IPS-20b (cell line): Measurements from ENCODE around the gene CACNB4.

Experiments used
- H3K27ac ChIP-seq: one replicate; pipeline ENCODE4 v1.5.1; 2013; ENCODE audit warnings: low read length
- H3K27me3 ChIP-seq: 2 replicates; pipeline ENCODE4 v1.6.1; 2013; ENCODE audit warnings: mild to moderate bottlenecking, low read length, inconsistent platforms; ENCODE audit not compliant: insufficient read depth
- H3K36me3 ChIP-seq: 2 replicates; pipeline ENCODE4 v1.6.1; 2013; ENCODE audit warnings: low read depth, mild to moderate bottlenecking, inconsistent platforms, low read length, moderate library complexity; ENCODE audit not compliant: insufficient read depth
- H3K4me1 ChIP-seq: 2 replicates; pipeline ENCODE4 v1.6.1; 2013; ENCODE audit warnings: mild to moderate bottlenecking, control low read depth, inconsistent platforms, low read length, moderate library complexity; ENCODE audit not compliant: insufficient read depth
- H3K4me3 ChIP-seq: 2 replicates; pipeline ENCODE4 v1.5.1; 2013; ENCODE audit warnings: mild to moderate bottlenecking, low read length, inconsistent platforms
- H3K9ac ChIP-seq: 2 replicates; pipeline ENCODE4 v1.6.1; 2013; ENCODE audit warnings: low read depth, mild to moderate bottlenecking, inconsistent platforms, low read length, moderate library complexity
- H3K9me3 ChIP-seq: 2 replicates; pipeline ENCODE4 v1.6.1; 2013; ENCODE audit warnings: mild to moderate bottlenecking, low read depth, low read length, inconsistent platforms; ENCODE audit not compliant: insufficient read depth

CACNB4 gene

GRCh38 chr2:151840216-151841046, 258.4 kb downstream of the CACNB4 start:
- no peak overlapping the region for H3K9ac ChIP-seq
- H3K4me1 ChIP-seq, result no peaks in the 10 kb centered on the region
- H3K9me3 ChIP-seq, result no peaks in the 10 kb centered on the region
- H3K36me3 ChIP-seq, result no peaks in the 10 kb centered on the region
- no peak overlapping the region for H3K27ac ChIP-seq
- H3K4me3 ChIP-seq, result no peak overlapping the region
- no peaks in the 10 kb centered on the region for H3K27me3 ChIP-seq

- Histone ChIP-seq H3K4me1 (no peaks in the 10 kb centered on the region), H3K27ac (no peak overlapping the region), H3K27me3 (no peaks in the 10 kb centered on the region), H3K9ac (no peak overlapping the region), H3K4me3 (no peak overlapping the region), H3K36me3 (no peaks in the 10 kb centered on the region), H3K9me3 (no peaks in the 10 kb centered on the region)
Measured at GRCh38 chr2:151837926-151838325, 260.9 kb downstream of the CACNB4 start.

- Histone ChIP-seq H3K4me3 (no peak overlapping the region), H3K27me3 (no peaks in the 10 kb centered on the region), H3K4me1 (no peaks in the 10 kb centered on the region), H3K36me3 (no peaks in the 10 kb centered on the region), H3K9ac (no peak overlapping the region), H3K27ac (no peak overlapping the region), H3K9me3 (no peaks in the 10 kb centered on the region)
Measured at GRCh38 chr2:151833984-151834383, 264.9 kb downstream of the CACNB4 start.

- Histone ChIP-seq H3K9me3 (no peaks in the 10 kb centered on the region), H3K9ac (no peak overlapping the region), H3K4me1 (peaks cover 6% of the 10 kb centered on the region; the same call in 1 of the 2 replicates), H3K36me3 (no peaks in the 10 kb centered on the region), H3K27me3 (no peaks in the 10 kb centered on the region), H3K4me3 (no peak overlapping the region), H3K27ac (no peak overlapping the region)
Measured at GRCh38 chr2:151830961-151831360, 267.9 kb downstream of the CACNB4 start.

GRCh38 chr2:151828890-151829324, 269.9 kb downstream of the CACNB4 start:
- no peaks in the 10 kb centered on the region for H3K36me3 ChIP-seq
- no peak overlapping the region for H3K27ac ChIP-seq
- H3K4me3 ChIP-seq, result peak overlapping the region; percentile 85
- H3K27me3 ChIP-seq, result no peaks in the 10 kb centered on the region
- H3K9ac ChIP-seq, result peak overlapping the region; percentile 52; the same call in 1 of the 2 replicates
- H3K4me1 ChIP-seq, result peaks cover 21% of the 10 kb centered on the region
- no peaks in the 10 kb centered on the region for H3K9me3 ChIP-seq

- H3K9ac ChIP-seq, result peak within 1 kb of the TSS; percentile 80
- H3K27me3 ChIP-seq, result no peaks in the 10 kb centered on the region
Measured at GRCh38 chr2:151828143-151828889, 270.5 kb downstream of the CACNB4 start, which contains the start of gene ARL5A. ARL5A (minus strand) TSS chr2:151828421; CDS start chr2:151828176, 245 bp downstream.

GRCh38 chr2:151827564-151828142, 271.2 kb downstream of the CACNB4 start:
- H3K9me3 ChIP-seq, result no peaks in the 10 kb centered on the region
- no peak overlapping the region for H3K27ac ChIP-seq
- H3K27me3 ChIP-seq, result no peaks in the 10 kb centered on the region
- peak overlapping the region; percentile 85 for H3K4me3 ChIP-seq
- H3K36me3 ChIP-seq, result no peaks in the 10 kb centered on the region
- H3K4me1 ChIP-seq, result peaks cover 33% of the 10 kb centered on the region
- H3K9ac ChIP-seq, result peak overlapping the region; percentile 80

More at GRCh38 chr2:151828143-151828889, 270.5 kb downstream of the CACNB4 start, which contains the start of gene ARL5A:
- Histone ChIP-seq H3K4me3 (peak within 1 kb of the TSS; percentile 85), H3K4me1 (peaks cover 27% of the 10 kb centered on the region), H3K27ac (no peak within 1 kb of the TSS), H3K36me3 (no peaks in the 10 kb centered on the region), H3K9me3 (no peaks in the 10 kb centered on the region)

- no peaks in the 10 kb centered on the region for H3K36me3 ChIP-seq
- no peaks in the 10 kb centered on the region for H3K9me3 ChIP-seq
- no peak overlapping the region for H3K27ac ChIP-seq
- H3K9ac ChIP-seq, result peak overlapping the region; percentile 80; the same call in 1 of the 2 replicates
- H3K27me3 ChIP-seq, result no peaks in the 10 kb centered on the region
- H3K4me1 ChIP-seq, result peaks cover 36% of the 10 kb centered on the region
- peak overlapping the region; percentile 85 for H3K4me3 ChIP-seq
Measured at GRCh38 chr2:151826737-151827157, 272.1 kb downstream of the CACNB4 start.

- Histone ChIP-seq H3K9me3 (no peaks in the 10 kb centered on the region), H3K27me3 (no peaks in the 10 kb centered on the region), H3K4me3 (0 out of 2 replicates have a peak overlapping the region, but pooled peaks have one; percentile 31), H3K36me3 (no peaks in the 10 kb centered on the region), H3K9ac (0 out of 2 replicates have a peak overlapping the region, but pooled peaks have one; percentile 33), H3K4me1 (peaks cover 36% of the 10 kb centered on the region), H3K27ac (no peak overlapping the region)
Measured at GRCh38 chr2:151824886-151825285, 274.0 kb downstream of the CACNB4 start.

- Histone ChIP-seq H3K9ac (peak overlapping the region; percentile 29; the same call in 1 of the 2 replicates), H3K4me3 (0 out of 2 replicates have a peak overlapping the region, but pooled peaks have one; percentile 2), H3K4me1 (peaks cover 36% of the 10 kb centered on the region), H3K27ac (no peak overlapping the region), H3K9me3 (no peaks in the 10 kb centered on the region), H3K27me3 (no peaks in the 10 kb centered on the region), H3K36me3 (no peaks in the 10 kb centered on the region)
Measured at GRCh38 chr2:151823651-151824050, 275.2 kb downstream of the CACNB4 start.

- H3K27me3 ChIP-seq, result no peaks in the 10 kb centered on the region
- H3K9me3 ChIP-seq, result no peaks in the 10 kb centered on the region
- H3K36me3 ChIP-seq, result no peaks in the 10 kb centered on the region; the same call in 1 of the 2 replicates
- no peak overlapping the region for H3K4me3 ChIP-seq
- peaks cover 24% of the 10 kb centered on the region for H3K4me1 ChIP-seq
- H3K27ac ChIP-seq, result no peak overlapping the region
- H3K9ac ChIP-seq, result no peak overlapping the region
Measured at GRCh38 chr2:151819920-151820319, 278.9 kb downstream of the CACNB4 start.
